ENCODE measurements around the gene TBL1X. TPM values are rescaled to one million over a fixed set of nuclear protein-coding genes. Genes with fewer than 3 reads are reported as not detected.

Gene TBL1X
- total and polyA plus RNA-seq, 2 of the 13 experiments (the other 11 are each of a cell fraction or from before 2014, with no cell fraction given) = 17.6 to 19.9 TPM

- FAIRE-seq (peak; percentile 67), DNase-seq (ENCODE audit: low spot score) (peak; percentile 60), ATAC-seq (peak; percentile 90)
- Histone ChIP-seq H2AFZ (ENCODE audit: low read length) (no peak overlapping the region), H3K4me2 (ENCODE audit: low read depth, low read length) (0 out of 2 replicates have a peak overlapping the region, but pooled peaks have one; percentile 18), H3K4me3 (replicated peaks in 1 of 3; ENCODE audit: insufficient read depth in 1 of 3, low read depth in 2 of 3, low read length in 3 of 3) (no peak overlapping the region), H4K20me1 (ENCODE audit: insufficient read depth, low read length) (peaks cover 16% of the 10 kb centered on the region; the same call in 1 of the 2 replicates), H3K9ac (ENCODE audit: insufficient read depth, low read depth, low read length) (no peak overlapping the region), H3K79me2 (ENCODE audit: insufficient read depth, low read length) (peaks cover 40% of the 10 kb centered on the region), H3K36me3 (replicated peaks in 1 of 2; ENCODE audit: control insufficient read depth in 1 of 2, insufficient read depth in 2 of 2, low read length in 2 of 2) (no peaks in the 10 kb centered on the region), H3K27ac (ENCODE audit: extremely low read length, insufficient read depth, low read length) (no peak overlapping the region), H3K9me3 (ENCODE audit: low read length) (no peaks in the 10 kb centered on the region), H3K4me1 (ENCODE audit: insufficient read depth, low read length) (peaks cover 53% of the 10 kb centered on the region), H3K27me3 (ENCODE audit: control insufficient read depth in 1 of 2, insufficient read depth in 2 of 2, low read length in 2 of 2) (no peaks in the 10 kb centered on the region)
- intact Hi-C loops (cut with micrococcal nuclease; ENCODE audit: unreplicated experiment) = no loop called here
- TF ChIP-seq ZNF205 (CRISPR knock-in tag; IDR thresholded peaks at IDR 0.05) = no peak
- peak; percentile 33; the same call in 1 of the 2 replicates for TF ChIP-seq SP5 (CRISPR knock-in tag; IDR thresholded peaks at IDR 0.05; ENCODE audit: borderline replicate concordance, low read depth)
- TF ChIP-seq ZNF354B (CRISPR knock-in tag; IDR thresholded peaks at IDR 0.05) = no peak
- no peak for TF ChIP-seq PPARG (CRISPR knock-in tag; conservative IDR thresholded peaks at IDR 0.05)
- TF ChIP-seq ZNF83 (CRISPR knock-in tag; IDR thresholded peaks at IDR 0.05; ENCODE audit: borderline replicate concordance) = no peak
- no peak for TF ChIP-seq FOXA1 (IDR thresholded peaks at IDR 0.05)
- no peak for TF ChIP-seq FOXA1 (CRISPR knock-in tag; IDR thresholded peaks at IDR 0.05)
- TF ChIP-seq MED8 (CRISPR knock-in tag; IDR thresholded peaks at IDR 0.05; ENCODE audit: insufficient replicate concordance) = no peak
- TF ChIP-seq MAFK (conservative IDR thresholded peaks at IDR 0.05 in 1 of 2, IDR thresholded peaks at IDR 0.05 in 1 of 2; ENCODE audit: low read length in 2 of 2) = no peak
- TF ChIP-seq ZNF614 (CRISPR knock-in tag; IDR thresholded peaks at IDR 0.05; ENCODE audit: borderline replicate concordance) = no peak
- TF ChIP-seq, protein P1, sequence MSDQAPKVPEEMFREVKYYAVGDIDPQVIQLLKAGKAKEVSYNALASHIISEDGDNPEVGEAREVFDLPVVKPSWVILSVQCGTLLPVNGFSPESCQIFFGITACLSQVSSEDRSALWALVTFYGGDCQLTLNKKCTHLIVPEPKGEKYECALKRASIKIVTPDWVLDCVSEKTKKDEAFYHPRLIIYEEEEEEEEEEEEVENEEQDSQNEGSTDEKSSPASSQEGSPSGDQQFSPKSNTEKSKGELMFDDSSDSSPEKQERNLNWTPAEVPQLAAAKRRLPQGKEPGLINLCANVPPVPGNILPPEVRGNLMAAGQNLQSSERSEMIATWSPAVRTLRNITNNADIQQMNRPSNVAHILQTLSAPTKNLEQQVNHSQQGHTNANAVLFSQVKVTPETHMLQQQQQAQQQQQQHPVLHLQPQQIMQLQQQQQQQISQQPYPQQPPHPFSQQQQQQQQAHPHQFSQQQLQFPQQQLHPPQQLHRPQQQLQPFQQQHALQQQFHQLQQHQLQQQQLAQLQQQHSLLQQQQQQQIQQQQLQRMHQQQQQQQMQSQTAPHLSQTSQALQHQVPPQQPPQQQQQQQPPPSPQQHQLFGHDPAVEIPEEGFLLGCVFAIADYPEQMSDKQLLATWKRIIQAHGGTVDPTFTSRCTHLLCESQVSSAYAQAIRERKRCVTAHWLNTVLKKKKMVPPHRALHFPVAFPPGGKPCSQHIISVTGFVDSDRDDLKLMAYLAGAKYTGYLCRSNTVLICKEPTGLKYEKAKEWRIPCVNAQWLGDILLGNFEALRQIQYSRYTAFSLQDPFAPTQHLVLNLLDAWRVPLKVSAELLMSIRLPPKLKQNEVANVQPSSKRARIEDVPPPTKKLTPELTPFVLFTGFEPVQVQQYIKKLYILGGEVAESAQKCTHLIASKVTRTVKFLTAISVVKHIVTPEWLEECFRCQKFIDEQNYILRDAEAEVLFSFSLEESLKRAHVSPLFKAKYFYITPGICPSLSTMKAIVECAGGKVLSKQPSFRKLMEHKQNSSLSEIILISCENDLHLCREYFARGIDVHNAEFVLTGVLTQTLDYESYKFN (CRISPR knock-in tag; conservative IDR thresholded peaks at IDR 0.05) = 0 out of 2 replicates have a peak, but pooled peaks have one; percentile 20
- no peak for TF ChIP-seq ZNF143 (CRISPR knock-in tag; IDR thresholded peaks at IDR 0.05)
- no peak for TF ChIP-seq PRPF4 (IDR thresholded peaks at IDR 0.05; ENCODE audit: low read depth, low read length, poor library complexity, severe bottlenecking)
- TF ChIP-seq AGO2 (optimal IDR thresholded peaks at IDR 0.05; ENCODE audit: low read depth, low read length) = no peak
- TF ChIP-seq HCFC1 (IDR thresholded peaks at IDR 0.05; ENCODE audit: low read depth, low read length) = no peak
- TF ChIP-seq BHLHE40 (IDR thresholded peaks at IDR 0.05; ENCODE audit: low read length) = 0 out of 2 replicates have a peak, but pooled peaks have one; percentile 43
- no peak for TF ChIP-seq SSRP1 (CRISPR knock-in tag; IDR thresholded peaks at IDR 0.05)
- TF ChIP-seq RBAK (CRISPR knock-in tag; IDR thresholded peaks at IDR 0.05) = no peak
- peak; percentile 23; the same call in 1 of the 2 replicates for TF ChIP-seq SAP130 (CRISPR knock-in tag; IDR thresholded peaks at IDR 0.05; ENCODE audit: low read depth)
- TF ChIP-seq SIN3B (IDR thresholded peaks at IDR 0.05; ENCODE audit: low read length) = no peak
- TF ChIP-seq, protein P2, sequence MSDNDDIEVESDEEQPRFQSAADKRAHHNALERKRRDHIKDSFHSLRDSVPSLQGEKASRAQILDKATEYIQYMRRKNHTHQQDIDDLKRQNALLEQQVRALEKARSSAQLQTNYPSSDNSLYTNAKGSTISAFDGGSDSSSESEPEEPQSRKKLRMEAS (IDR thresholded peaks at IDR 0.05) = 0 out of 2 replicates have a peak, but pooled peaks have one; percentile 11
- no peak for TF ChIP-seq ZNF367 (CRISPR knock-in tag; IDR thresholded peaks at IDR 0.05; ENCODE audit: borderline replicate concordance)
- no peak for TF ChIP-seq ETV5 (CRISPR knock-in tag; IDR thresholded peaks at IDR 0.05; ENCODE audit: borderline replicate concordance)
- no peak for TF ChIP-seq SNAI1 (CRISPR knock-in tag; IDR thresholded peaks at IDR 0.05; ENCODE audit: borderline replicate concordance)
- ChIA-PET CTCF (ENCODE audit: low intra/inter-chr PET ratio, low total read pairs) (no interaction called here), POLR2A (no interaction called here)
- in situ Hi-C loops (cut with HindIII; ENCODE audit: extremely low pct_ligation_motif_present, low pct_unique_long_range_greater_than_20kb) = no loop called here
- BruUV-seq (replicated peaks) = no TSS peak
- WGBS (ENCODE audit: low lambda C conversion rate) = under 1% methylated on average over 9 of the region's 9 CpGs
These were observed 66.0 kb downstream of the TBL1X start for GRCh38 chrX:9530848-9531274.
